Activated CD8-positive, alpha-beta memory T cell treated with anti-CD3 and anti-CD28 coated beads, Interleukin-2, amount 50 U/mL, for 24 hours (primary cell): ENCODE results near the gene BUD23.
A peak's percentile ranks its signal among the peaks of the same experiment; 100 is the strongest.
"Not testable (repeated sequence)": the region's sequence is repeated elsewhere in the genome, so short reads cannot be mapped to it uniquely, and the experiment has no call there.

Experiments used
- DNase-seq: peaks from one replicate; pipeline ENCODE4 v3.0.0-alpha.2; 2020; ENCODE audit errors: extremely low read depth

Gene BUD23

GRCh38 chr7:73701357-73701995 is 18.1 kb downstream of the BUD23 start:
- DNase-seq, result no peak

DNA sequence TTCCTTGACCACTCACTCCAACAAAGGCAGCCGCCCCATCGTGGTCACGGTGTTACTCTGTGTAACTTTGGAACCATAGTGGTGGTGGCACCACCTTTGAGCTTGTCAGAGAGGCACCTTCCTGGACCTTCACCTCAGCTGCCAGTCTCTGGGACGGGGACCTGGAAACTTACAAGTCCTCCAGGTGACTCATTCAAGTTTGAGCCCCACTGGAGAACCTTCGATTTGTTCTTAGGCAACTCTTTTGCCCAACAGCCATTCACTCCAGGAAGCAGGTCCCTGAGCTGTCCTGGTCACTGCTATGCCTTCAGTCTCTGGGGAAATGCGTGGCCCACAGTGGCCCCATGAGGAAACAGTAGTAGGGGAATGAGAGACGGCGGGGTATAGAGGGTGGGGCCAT is 18.8 kb downstream of the BUD23 start:
- DNase-seq, result no peak

DNA sequence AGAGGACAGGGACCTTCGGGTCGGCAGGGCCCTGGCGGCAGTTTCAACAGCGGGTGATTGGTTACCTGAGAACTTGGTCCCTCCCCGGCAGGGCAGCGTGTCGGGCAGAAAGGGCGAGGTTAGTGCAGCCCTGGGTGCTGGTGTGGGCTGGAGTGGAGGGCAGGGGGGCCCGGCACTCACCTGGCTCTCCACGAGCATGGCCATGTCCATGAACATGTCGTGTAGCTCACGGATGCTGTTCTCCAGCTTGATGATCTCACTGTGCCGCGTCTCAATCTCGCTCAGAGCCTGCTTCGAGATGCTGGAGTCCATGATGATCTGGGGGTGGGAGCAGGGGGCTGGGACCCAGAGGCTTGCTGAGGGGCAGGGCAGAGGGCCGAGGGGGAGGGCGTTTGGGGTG is 19.3 kb downstream of the BUD23 start:
- DNase-seq, result no peak

DNA sequence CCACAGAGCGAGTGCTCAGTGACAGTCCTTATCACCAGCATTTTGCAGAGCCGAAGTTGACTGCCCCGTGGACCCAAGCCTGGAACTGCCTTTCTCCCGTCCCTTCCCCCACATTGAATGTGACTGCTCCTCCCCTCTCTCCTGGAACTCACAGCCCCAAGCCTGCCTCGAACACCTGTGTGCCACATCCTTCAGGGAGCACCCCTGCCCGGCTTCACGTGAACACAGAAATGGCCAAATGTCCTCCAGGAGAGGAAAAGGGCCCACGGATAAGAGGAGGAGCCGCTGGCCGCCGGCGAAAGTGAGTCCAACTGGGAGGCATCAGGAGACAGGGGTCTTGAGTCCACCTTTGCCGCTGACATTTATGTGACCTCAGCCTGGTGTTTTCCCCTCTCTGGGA is 19.8 kb downstream of the BUD23 start:
- no peak for DNase-seq

- DNase-seq, result no peak
Measured at GRCh38 chr7:73703757-73704639, 20.6 kb downstream of the BUD23 start.

GRCh38 chr7:73704640-73705550 is 21.5 kb downstream of the BUD23 start:
- no peak for DNase-seq

- DNase-seq, result no peak
Measured at GRCh38 chr7:73705551-73705920, 22.1 kb downstream of the BUD23 start.

DNA sequence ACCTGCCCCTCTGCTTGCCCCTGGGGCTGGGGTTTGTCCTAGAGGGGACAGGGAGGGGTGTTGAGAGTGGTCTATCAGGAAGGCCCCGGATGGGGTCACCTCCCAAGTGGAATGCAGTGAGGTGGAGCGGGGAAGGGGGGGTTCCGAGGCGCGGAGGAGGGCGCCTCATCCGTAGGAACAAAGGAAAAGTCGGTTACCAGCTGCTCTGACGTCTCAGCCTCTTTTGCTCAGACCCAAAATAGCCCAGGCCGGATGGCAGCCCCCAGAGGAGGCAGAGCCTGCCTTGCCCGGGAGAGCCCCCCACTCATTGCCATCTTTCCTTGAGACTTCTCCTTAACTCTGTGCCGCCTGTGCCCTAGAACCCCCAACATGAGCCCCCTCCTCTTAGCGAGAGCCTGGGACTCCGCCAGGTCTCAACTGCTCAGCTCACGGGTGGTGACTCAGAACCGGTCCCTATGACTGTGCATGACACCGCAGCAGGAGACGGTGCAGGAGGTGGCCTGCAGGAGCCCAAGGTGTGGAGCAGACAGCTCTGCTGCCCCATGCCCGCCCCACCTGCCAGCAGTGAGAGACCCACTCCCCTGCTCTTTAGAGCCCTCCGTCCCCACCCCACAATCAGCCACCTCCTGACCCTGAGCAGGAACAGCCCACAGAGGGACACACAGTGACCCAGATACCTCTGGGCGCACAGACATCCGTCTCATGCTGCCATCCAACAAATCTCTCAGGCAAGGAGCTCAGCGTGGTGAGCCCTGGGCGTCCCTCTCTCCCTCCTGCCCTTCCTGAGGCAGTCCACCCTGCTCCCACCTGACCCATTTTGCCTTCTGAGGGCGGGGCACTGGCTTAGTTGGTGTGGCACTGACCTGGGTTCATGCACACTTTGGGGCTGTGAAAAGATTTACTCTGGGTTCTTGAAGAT is 23.0 kb downstream of the BUD23 start:
- no peak for DNase-seq

GRCh38 chr7:73707045-73707631 is 23.7 kb downstream of the BUD23 start:
- no peak for DNase-seq

- no peak for DNase-seq
Measured at GRCh38 chr7:73708961-73709549, 25.7 kb downstream of the BUD23 start.

DNA sequence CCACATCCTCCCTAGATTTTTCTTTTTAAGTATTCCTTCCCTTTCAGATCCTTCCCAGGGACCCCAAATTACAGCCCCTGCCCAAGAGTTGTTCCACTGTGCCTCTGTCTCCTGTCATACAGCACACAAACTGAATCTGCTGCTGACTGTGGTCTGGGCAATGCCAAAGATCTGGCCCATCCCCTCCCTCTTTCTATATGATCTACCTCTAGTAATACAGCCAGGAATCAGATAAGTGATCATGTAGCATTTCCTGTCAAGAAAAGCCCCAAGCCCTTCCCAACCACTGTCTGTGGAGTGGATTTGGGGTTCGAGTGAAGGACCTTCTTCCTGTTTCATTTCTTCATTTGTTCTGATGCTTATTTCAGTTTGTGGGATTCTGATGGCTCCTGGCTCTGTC is 29.4 kb downstream of the BUD23 start:
- DNase-seq, result no peak

DNA sequence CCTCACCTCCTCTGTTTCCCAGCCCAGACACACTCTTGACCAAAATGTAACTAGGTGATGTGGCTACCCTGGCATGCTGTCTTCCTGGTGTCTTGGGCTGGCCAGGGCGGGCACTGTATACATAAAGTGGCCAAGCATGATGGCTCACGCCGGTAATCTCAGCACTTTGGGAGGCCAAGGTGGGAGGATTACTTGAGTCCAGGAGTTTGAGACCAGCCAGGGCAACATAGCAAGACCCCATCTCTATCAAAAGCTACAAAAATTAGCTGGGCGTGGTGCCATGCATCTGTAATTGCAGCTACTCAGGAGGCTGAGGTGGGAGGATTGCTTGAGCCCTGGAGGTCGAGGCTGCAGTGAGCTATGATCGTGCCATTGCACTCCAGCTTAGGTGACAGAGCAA is 29.9 kb downstream of the BUD23 start:
- not testable (repeated sequence) for DNase-seq

DNA sequence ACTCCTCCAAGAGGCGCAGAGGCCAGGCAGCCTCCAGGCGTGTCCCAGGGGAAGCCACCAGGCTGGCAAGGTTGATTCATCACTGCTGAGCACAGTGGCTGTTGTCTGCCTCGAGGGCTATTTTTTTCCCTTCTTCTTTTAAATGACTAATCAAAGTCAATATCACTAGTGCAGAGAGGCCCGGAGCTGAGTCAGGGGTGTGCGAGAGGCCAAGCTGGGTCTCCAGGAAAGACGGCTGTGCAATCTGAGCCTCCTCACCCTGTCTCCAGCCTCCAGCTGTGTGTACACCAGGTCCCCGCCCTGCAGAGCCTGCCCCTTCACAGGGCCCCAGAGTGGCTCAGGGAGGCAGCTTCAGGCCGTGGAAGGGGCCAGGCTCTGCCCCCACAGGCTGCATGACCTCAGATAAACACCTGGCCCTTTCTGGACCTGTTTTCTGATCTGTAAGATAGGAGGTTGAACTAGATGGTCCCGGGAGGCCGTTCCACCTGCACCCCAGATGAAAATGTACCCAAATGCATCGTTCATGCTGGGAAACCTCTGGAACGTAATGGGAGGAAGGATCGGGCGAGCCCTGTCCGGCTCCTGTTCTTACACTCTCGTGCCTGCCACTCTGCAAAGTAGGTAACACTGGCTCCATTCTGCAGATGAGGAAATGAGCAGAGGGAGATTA is 32.4 kb downstream of the BUD23 start:
- no peak for DNase-seq

DNA sequence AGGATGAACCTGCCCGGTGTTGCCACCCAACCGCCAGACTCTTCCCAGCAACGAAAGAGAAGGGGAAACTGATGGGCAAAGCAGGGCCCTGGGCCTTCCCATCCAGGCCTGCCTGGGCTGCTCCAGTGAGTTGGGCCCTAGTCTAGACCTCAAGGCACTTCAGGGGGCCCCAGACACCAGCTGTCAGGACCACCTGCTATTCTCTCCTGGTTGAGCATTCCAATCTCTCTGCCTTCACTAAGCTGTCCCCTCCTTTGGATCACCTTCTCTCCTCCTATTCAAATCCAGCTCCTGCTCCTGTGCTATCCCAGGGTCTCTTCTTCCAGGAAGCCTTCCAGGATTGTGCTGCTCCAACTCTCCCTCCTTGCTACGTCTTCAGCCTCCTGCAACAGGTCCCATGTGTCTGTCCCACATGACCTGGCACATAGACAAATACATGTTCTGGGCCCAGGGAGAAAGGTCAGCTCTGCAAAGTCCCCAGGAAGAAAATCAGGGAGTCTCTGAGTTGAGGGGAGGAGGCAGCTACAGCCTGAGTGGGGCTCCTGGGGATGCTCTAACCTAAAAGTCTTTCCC is 33.0 kb downstream of the BUD23 start:
- no peak for DNase-seq

DNA sequence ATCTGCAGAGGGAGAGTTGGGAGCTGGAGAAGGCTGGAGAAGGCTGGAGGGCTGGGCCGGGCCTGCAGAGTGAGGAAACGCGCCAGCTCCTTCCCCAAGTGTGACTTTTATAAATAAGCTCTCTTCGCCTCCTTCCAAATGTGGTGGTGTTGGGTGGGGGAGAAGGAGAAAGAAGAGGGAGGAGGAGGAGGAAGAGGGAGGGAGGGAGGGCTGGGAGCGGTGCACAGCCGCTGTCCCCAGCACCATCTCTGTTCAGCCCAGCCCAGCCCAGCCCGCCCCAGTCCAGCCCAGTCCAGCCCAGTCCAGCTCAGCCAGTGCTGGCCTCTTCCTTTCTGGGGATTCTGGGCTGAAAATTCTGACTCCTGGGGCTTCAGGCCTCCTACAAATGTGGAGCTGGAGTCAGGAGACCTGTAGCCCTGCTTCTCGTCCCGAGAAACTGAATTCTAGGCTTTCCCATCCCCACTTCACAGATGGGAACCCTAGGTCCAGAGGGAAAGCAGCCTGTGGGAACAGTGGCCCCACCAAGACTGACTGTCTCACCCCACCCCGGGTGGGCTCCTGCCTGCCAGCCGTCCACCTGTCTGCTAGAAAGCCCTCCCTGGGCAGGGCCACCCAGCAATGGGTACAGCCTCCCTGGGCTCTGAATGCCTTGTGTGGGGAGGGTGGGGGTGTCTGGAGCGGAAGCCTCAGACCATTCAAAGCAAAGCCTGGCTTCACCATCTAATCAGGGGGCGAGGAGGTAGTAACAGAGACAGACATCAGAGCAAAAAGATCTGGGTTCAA is 33.8 kb downstream of the BUD23 start:
- no peak for DNase-seq

- peak; percentile 66 for DNase-seq
Measured at GRCh38 chr7:73717991-73718405, 34.6 kb downstream of the BUD23 start.

DNA sequence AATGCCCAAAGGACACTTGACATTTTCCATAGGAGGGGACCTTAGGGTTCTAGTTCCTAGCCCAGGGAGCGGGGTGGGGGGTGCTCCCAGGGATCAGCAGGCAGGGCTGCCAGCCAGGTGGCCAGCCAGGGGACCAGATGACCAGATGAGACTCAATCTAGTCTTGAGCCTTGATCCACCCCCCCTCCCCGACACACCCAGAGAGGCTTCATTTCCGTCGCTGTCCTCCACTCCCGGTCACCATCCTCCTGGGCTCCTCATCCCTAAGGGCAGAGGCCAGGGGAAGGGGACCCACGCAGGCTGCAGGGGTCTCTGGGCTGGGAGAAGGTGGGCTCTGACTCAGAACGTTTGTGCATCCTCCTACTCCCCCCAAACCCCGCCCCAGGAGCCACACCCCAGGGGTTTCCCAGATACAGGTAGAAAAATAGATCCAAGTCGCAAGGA is 35.1 kb downstream of the BUD23 start:
- DNase-seq, result no peak

GRCh38 chr7:73718905-73719805 is 35.8 kb downstream of the BUD23 start, which contains the start of gene STX1A:
STX1A (minus strand) TSS chr7:73719669; CDS start chr7:73719631, 38 bp downstream.
- DNase-seq, result no peak
